WTC11 (cell line): ENCODE measurements around the gene CD164. TPM values are rescaled to one million over a fixed set of nuclear protein-coding genes. Genes with fewer than 3 reads are reported as not detected.

ENCODE experiments used
- ATAC-seq: fragments of 200-7000 bp; cut with Tn5 transposase; 2 replicates; pipeline ENCODE4 v1.10.0; 2021; ENCODE audit warnings: mild to moderate bottlenecking, moderate library complexity
- CTCF ChIA-PET: fragments of 300-600 bp; sonication (Branson Sonifier 250); formaldehyde crosslinking; loops from one replicate; lab custom pipeline; 2021; ENCODE audit warnings: antibody characterized with exemption; lab: Charles Lee
- POLR2A ChIA-PET: fragments of 350-600 bp; sonication (Branson Sonifier 250); formaldehyde crosslinking; loops from one replicate; lab custom pipeline; 2021; ENCODE audit warnings: antibody characterized with exemption; lab: Charles Lee
- DNase-seq: peaks from one replicate; pipeline ENCODE4 v3.0.0; 2021; ENCODE audit warnings: low spot score
- H3K27ac Mint-ChIP-seq: 2 replicates; pipeline ENCODE4 v1.8.0; 2021; ENCODE audit warnings: mixed read lengths
- H3K27me3 Mint-ChIP-seq: 2 replicates; pipeline ENCODE4 v1.8.0; 2021; ENCODE audit warnings: low read depth, mild to moderate bottlenecking, moderate library complexity, mixed read lengths
- H3K36me3 Mint-ChIP-seq: 2 replicates; pipeline ENCODE4 v1.8.0; 2021; ENCODE audit warnings: mixed read lengths
- H3K4me1 Mint-ChIP-seq: 2 replicates; pipeline ENCODE4 v1.8.0; 2022; ENCODE audit warnings: mixed read lengths
- H3K4me3 Mint-ChIP-seq: 2 replicates; pipeline ENCODE4 v1.8.0; 2021; ENCODE audit warnings: mild to moderate bottlenecking, moderate library complexity, mixed read lengths
- H3K9me3 Mint-ChIP-seq: 2 replicates; pipeline ENCODE4 v1.8.0; 2021; ENCODE audit warnings: mixed read lengths
- ATF1 ChIP-seq: sonication (generic); formaldehyde crosslinking; IDR thresholded peaks from 2 replicates; pipeline ENCODE4 v1.8.1; 2023; ENCODE audit warnings: mild to moderate bottlenecking, moderate library complexity, missing genetic modification reagents
- CREM ChIP-seq: sonication (generic); formaldehyde crosslinking; IDR thresholded peaks from 2 replicates; pipeline ENCODE4 v1.8.1; 2022; ENCODE audit warnings: mild to moderate bottlenecking, missing genetic modification reagents, moderate library complexity
- FOXJ3 ChIP-seq: sonication (generic); formaldehyde crosslinking; IDR thresholded peaks from 2 replicates; pipeline ENCODE4 v1.9.0; 2021; ENCODE audit warnings: missing genetic modification reagents, mild to moderate bottlenecking, borderline replicate concordance
- FOXK1 ChIP-seq: sonication (generic); formaldehyde crosslinking; IDR thresholded peaks from 2 replicates; pipeline ENCODE4 v1.8.0; 2022; ENCODE audit warnings: mild to moderate bottlenecking, moderate library complexity, missing genetic modification reagents
- GTF2I ChIP-seq: fragments of 250-450 bp; sonication (Bioruptor Pico); conservative IDR thresholded peaks from 2 replicates; pipeline ENCODE4 v1.4.0; 2021; ENCODE audit warnings: mild to moderate bottlenecking
- IRF2 ChIP-seq: sonication (generic); formaldehyde crosslinking; IDR thresholded peaks from 2 replicates; pipeline ENCODE4 v1.8.0; 2022; ENCODE audit warnings: low read depth, missing genetic modification reagents, borderline replicate concordance
- NFATC4 ChIP-seq: fragments of 250-450 bp; sonication (Bioruptor Pico); IDR thresholded peaks from 2 replicates; pipeline ENCODE4 v1.9.0; 2021; ENCODE audit warnings: mild to moderate bottlenecking
- NR2C2 ChIP-seq: sonication (generic); formaldehyde crosslinking; IDR thresholded peaks from 2 replicates; pipeline ENCODE4 v1.8.0; 2022; ENCODE audit warnings: mild to moderate bottlenecking, missing genetic modification reagents
- RELA ChIP-seq: sonication (generic); formaldehyde crosslinking; IDR thresholded peaks from 2 replicates; pipeline ENCODE4 v1.8.1; 2022; ENCODE audit warnings: missing genetic modification reagents, mild to moderate bottlenecking, borderline replicate concordance
- RORB ChIP-seq: fragments of 250-450 bp; sonication (Bioruptor Pico); IDR thresholded peaks from 2 replicates; pipeline ENCODE4 v1.9.0; 2021; ENCODE audit warnings: mild to moderate bottlenecking
- SMAD4 ChIP-seq: sonication (generic); formaldehyde crosslinking; IDR thresholded peaks from 2 replicates; pipeline ENCODE4 v1.8.0; 2022; ENCODE audit warnings: mild to moderate bottlenecking, missing genetic modification reagents
- TEAD1 ChIP-seq: sonication (generic); formaldehyde crosslinking; IDR thresholded peaks from 2 replicates; pipeline ENCODE4 v1.8.0; 2022; ENCODE audit warnings: mild to moderate bottlenecking, missing genetic modification reagents
- TEAD4 ChIP-seq: sonication (generic); formaldehyde crosslinking; IDR thresholded peaks from 2 replicates; pipeline ENCODE4 v1.8.0; 2022; ENCODE audit warnings: mild to moderate bottlenecking, missing genetic modification reagents
- ZNF317 ChIP-seq: sonication (generic); formaldehyde crosslinking; IDR thresholded peaks from 2 replicates; pipeline ENCODE4 v1.8.1; 2023; ENCODE audit warnings: low read depth, mild to moderate bottlenecking, moderate library complexity, missing genetic modification reagents, borderline replicate concordance
- ZNF671 ChIP-seq: fragments of 250-450 bp; sonication (Bioruptor Pico); IDR thresholded peaks from 2 replicates; pipeline ENCODE4 v1.8.0; 2021; ENCODE audit warnings: mild to moderate bottlenecking
- total RNA-seq: library from RNA; stranded (reverse); gene quantifications from 3 replicates; pipeline ENCODE4 v1.2.3, GENCODE V29; 2021
- TF ChIP-seq, protein P1 (sequence below): sonication (generic); formaldehyde crosslinking; IDR thresholded peaks from 2 replicates; pipeline ENCODE4 v1.8.1; 2023; ENCODE audit warnings: mild to moderate bottlenecking, moderate library complexity, missing genetic modification reagents
- TF ChIP-seq, protein P2 (sequence below): fragments of 250-450 bp; sonication (Bioruptor Pico); IDR thresholded peaks from 2 replicates; pipeline ENCODE4 v1.9.0; 2021; ENCODE audit warnings: mild to moderate bottlenecking
- TF ChIP-seq, protein P3 (sequence below): sonication (generic); formaldehyde crosslinking; IDR thresholded peaks from 2 replicates; pipeline ENCODE4 v1.8.0; 2023; ENCODE audit warnings: missing genetic modification reagents
- TF ChIP-seq, protein P4 (sequence below): sonication (generic); formaldehyde crosslinking; IDR thresholded peaks from 2 replicates; pipeline ENCODE4 v1.8.1; 2022; ENCODE audit warnings: low read depth, mild to moderate bottlenecking, moderate library complexity, missing genetic modification reagents, borderline replicate concordance
- TF ChIP-seq, protein P5 (sequence below): sonication (generic); formaldehyde crosslinking; IDR thresholded peaks from 2 replicates; pipeline ENCODE4 v1.8.0; 2022; ENCODE audit warnings: mild to moderate bottlenecking, missing genetic modification reagents
- TF ChIP-seq, protein P6 (sequence below): sonication (generic); formaldehyde crosslinking; conservative IDR thresholded peaks from 2 replicates; pipeline ENCODE4 v1.8.1; 2022; ENCODE audit warnings: mild to moderate bottlenecking, missing genetic modification reagents
- TF ChIP-seq, protein P7 (sequence below): sonication (generic); formaldehyde crosslinking; IDR thresholded peaks from 2 replicates; pipeline ENCODE4 v1.8.0; 2022; ENCODE audit warnings: mild to moderate bottlenecking, missing genetic modification reagents

CD164 gene
- total RNA-seq, 1 experiment from 2014 or later = 74.9 TPM

DNA sequence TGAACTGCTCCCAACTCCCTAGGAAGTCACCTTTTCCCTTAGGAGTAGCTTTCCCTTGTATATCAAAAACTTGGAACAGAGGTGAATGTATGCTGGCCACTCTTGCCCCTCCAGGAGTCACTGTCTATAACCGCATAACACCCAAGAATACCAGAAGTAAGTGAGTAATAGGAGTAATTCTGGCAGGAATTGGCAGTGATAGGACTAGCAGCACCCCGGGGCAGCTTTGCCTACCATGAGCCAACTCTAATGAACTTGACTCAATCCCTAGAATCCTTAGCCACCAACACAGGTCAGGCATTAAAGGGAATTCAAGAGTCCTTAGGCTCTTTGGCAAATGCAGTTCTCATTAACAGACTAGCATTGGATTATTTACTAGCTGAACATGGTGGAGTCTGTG is 28.8 kb upstream of the CD164 start:
- no peak for DNase-seq
- CTCF ChIA-PET = no interaction called here

DNA sequence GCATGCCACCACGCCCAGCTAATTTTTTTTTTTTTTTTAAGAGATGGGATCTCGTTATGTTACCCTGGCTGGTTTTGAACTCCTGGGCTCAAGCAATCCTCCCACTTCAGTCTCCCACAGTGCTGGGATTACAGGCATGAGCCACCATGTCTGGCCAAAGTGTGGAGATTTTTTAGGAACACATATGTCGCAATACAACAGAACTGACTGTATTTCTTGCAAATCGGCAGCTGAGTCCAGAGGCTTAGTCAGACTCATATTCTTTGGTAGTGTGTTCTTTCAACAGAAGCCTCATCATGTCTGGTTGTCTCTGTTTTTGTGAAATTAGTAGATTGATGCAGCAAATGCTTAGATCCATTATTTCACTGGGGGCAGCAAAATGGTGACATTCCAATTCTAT is 23.9 kb upstream of the CD164 start:
- Mint-ChIP-seq H3K27ac (no peak overlapping the region), H3K4me3 (no peak overlapping the region), H3K9me3 (peaks cover 5% of the 10 kb centered on the region), H3K36me3 (no peaks in the 10 kb centered on the region), H3K4me1 (no peaks in the 10 kb centered on the region), H3K27me3 (no peaks in the 10 kb centered on the region)
- no peak for DNase-seq
- ATAC-seq = no peak
- CTCF ChIA-PET = no interaction called here
- TF ChIP-seq, protein P1, sequence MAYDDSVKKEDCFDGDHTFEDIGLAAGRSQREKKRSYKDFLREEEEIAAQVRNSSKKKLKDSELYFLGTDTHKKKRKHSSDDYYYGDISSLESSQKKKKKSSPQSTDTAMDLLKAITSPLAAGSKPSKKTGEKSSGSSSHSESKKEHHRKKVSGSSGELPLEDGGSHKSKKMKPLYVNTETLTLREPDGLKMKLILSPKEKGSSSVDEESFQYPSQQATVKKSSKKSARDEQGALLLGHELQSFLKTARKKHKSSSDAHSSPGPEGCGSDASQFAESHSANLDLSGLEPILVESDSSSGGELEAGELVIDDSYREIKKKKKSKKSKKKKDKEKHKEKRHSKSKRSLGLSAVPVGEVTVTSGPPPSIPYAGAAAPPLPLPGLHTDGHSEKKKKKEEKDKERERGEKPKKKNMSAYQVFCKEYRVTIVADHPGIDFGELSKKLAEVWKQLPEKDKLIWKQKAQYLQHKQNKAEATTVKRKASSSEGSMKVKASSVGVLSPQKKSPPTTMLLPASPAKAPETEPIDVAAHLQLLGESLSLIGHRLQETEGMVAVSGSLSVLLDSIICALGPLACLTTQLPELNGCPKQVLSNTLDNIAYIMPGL (CRISPR knock-in tag) = no peak
- TF ChIP-seq FOXJ3 = no peak
- TF ChIP-seq TEAD4 (CRISPR knock-in tag) = no peak
- TF ChIP-seq, all 79 proteins: peak for 0
- POLR2A ChIA-PET = no interaction called here

More for the DNA sequence above, 28.8 kb upstream of the CD164 start:
- TF ChIP-seq ZNF317 (CRISPR knock-in tag) (no peak), CREM (CRISPR knock-in tag) (no peak), IRF2 (CRISPR knock-in tag) (no peak), RELA (CRISPR knock-in tag) (no peak), TEAD1 (no peak), SMAD4 (CRISPR knock-in tag) (no peak), RORB (CRISPR knock-in tag) (no peak), NFATC4 (CRISPR knock-in tag) (no peak), ZNF671 (CRISPR knock-in tag) (no peak), GTF2I (CRISPR knock-in tag) (no peak), FOXK1 (CRISPR knock-in tag) (no peak), ATF1 (CRISPR knock-in tag) (no peak), NR2C2 (no peak)
- TF ChIP-seq, protein P2, sequence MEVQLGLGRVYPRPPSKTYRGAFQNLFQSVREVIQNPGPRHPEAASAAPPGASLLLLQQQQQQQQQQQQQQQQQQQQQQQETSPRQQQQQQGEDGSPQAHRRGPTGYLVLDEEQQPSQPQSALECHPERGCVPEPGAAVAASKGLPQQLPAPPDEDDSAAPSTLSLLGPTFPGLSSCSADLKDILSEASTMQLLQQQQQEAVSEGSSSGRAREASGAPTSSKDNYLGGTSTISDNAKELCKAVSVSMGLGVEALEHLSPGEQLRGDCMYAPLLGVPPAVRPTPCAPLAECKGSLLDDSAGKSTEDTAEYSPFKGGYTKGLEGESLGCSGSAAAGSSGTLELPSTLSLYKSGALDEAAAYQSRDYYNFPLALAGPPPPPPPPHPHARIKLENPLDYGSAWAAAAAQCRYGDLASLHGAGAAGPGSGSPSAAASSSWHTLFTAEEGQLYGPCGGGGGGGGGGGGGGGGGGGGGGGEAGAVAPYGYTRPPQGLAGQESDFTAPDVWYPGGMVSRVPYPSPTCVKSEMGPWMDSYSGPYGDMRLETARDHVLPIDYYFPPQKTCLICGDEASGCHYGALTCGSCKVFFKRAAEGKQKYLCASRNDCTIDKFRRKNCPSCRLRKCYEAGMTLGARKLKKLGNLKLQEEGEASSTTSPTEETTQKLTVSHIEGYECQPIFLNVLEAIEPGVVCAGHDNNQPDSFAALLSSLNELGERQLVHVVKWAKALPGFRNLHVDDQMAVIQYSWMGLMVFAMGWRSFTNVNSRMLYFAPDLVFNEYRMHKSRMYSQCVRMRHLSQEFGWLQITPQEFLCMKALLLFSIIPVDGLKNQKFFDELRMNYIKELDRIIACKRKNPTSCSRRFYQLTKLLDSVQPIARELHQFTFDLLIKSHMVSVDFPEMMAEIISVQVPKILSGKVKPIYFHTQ (CRISPR knock-in tag) = no peak
- TF ChIP-seq, protein P3, sequence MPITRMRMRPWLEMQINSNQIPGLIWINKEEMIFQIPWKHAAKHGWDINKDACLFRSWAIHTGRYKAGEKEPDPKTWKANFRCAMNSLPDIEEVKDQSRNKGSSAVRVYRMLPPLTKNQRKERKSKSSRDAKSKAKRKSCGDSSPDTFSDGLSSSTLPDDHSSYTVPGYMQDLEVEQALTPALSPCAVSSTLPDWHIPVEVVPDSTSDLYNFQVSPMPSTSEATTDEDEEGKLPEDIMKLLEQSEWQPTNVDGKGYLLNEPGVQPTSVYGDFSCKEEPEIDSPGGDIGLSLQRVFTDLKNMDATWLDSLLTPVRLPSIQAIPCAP (CRISPR knock-in tag) = no peak
- TF ChIP-seq, protein P4, sequence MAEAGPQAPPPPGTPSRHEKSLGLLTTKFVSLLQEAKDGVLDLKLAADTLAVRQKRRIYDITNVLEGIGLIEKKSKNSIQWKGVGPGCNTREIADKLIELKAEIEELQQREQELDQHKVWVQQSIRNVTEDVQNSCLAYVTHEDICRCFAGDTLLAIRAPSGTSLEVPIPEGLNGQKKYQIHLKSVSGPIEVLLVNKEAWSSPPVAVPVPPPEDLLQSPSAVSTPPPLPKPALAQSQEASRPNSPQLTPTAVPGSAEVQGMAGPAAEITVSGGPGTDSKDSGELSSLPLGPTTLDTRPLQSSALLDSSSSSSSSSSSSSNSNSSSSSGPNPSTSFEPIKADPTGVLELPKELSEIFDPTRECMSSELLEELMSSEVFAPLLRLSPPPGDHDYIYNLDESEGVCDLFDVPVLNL (CRISPR knock-in tag) = no peak
- TF ChIP-seq, protein P5, sequence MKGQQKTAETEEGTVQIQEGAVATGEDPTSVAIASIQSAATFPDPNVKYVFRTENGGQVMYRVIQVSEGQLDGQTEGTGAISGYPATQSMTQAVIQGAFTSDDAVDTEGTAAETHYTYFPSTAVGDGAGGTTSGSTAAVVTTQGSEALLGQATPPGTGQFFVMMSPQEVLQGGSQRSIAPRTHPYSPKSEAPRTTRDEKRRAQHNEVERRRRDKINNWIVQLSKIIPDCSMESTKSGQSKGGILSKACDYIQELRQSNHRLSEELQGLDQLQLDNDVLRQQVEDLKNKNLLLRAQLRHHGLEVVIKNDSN (CRISPR knock-in tag) = no peak
- TF ChIP-seq, protein P6, sequence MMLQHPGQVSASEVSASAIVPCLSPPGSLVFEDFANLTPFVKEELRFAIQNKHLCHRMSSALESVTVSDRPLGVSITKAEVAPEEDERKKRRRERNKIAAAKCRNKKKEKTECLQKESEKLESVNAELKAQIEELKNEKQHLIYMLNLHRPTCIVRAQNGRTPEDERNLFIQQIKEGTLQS (CRISPR knock-in tag) = no peak
- TF ChIP-seq, protein P7, sequence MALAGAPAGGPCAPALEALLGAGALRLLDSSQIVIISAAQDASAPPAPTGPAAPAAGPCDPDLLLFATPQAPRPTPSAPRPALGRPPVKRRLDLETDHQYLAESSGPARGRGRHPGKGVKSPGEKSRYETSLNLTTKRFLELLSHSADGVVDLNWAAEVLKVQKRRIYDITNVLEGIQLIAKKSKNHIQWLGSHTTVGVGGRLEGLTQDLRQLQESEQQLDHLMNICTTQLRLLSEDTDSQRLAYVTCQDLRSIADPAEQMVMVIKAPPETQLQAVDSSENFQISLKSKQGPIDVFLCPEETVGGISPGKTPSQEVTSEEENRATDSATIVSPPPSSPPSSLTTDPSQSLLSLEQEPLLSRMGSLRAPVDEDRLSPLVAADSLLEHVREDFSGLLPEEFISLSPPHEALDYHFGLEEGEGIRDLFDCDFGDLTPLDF (CRISPR knock-in tag) = no peak
- Mint-ChIP-seq H3K4me1 (no peaks in the 10 kb centered on the region), H3K27me3 (peaks cover 3% of the 10 kb centered on the region; the same call in 1 of the 2 replicates), H3K9me3 (peaks cover 14% of the 10 kb centered on the region), H3K36me3 (no peaks in the 10 kb centered on the region), H3K4me3 (no peak overlapping the region), H3K27ac (no peak overlapping the region)
- POLR2A ChIA-PET = no interaction called here
- ATAC-seq = no peak
